Activated CD4-positive, CD25-positive, alpha-beta regulatory T cell treated with anti-CD3 and anti-CD28 coated beads, Interleukin-2, amount 50 U/mL, for 72 hours (primary cell): Measurements from ENCODE around the gene ITSN1.
"Not testable (repeated sequence)": the region's sequence is repeated elsewhere in the genome, so short reads cannot be mapped to it uniquely, and the experiment has no call there.

Experiments
- DNase-seq: peaks from one replicate; pipeline ENCODE4 v3.0.0; 2021

ITSN1 gene

DNA sequence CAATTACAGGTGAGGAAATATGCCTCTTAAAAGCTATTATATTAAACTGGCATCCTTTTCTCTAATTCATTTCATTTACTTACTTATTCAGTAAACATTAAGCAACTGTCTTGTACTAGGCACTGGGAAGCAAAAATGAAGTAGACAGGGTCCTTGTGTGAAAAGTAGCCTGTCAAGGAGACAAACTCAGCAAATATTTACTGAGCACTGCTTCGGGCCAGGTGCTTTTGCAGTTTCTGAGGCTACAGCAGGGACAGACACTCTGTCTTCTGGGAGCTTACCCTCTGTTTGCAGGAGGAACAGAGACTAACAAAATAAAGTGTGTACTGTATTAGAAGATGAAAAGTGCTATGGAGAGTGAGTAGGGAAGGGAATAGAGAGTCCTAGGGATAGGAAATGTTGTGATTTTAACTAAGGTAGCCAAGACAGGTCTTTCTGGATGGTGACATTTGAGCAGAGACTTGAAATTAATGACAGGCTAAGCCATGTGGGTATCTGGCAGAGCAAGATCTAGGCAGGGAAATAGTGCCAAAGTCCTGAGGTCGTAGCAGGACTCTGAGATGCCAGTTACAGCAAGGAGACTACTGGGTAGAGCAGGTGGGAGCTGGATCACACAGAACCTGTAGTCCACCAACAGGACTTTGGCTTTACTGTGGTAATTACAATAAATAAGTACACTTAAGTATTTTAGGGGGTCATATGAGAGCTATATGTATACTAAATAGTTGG, 133.0 kb downstream of the ITSN1 start:
- DNase-seq, result no peak

GRCh38 chr21:33780631-33781030, 138.3 kb downstream of the ITSN1 start:
- DNase-seq, result no peak

GRCh38 chr21:33781121-33781520, 138.8 kb downstream of the ITSN1 start:
- DNase-seq, result no peak

DNA sequence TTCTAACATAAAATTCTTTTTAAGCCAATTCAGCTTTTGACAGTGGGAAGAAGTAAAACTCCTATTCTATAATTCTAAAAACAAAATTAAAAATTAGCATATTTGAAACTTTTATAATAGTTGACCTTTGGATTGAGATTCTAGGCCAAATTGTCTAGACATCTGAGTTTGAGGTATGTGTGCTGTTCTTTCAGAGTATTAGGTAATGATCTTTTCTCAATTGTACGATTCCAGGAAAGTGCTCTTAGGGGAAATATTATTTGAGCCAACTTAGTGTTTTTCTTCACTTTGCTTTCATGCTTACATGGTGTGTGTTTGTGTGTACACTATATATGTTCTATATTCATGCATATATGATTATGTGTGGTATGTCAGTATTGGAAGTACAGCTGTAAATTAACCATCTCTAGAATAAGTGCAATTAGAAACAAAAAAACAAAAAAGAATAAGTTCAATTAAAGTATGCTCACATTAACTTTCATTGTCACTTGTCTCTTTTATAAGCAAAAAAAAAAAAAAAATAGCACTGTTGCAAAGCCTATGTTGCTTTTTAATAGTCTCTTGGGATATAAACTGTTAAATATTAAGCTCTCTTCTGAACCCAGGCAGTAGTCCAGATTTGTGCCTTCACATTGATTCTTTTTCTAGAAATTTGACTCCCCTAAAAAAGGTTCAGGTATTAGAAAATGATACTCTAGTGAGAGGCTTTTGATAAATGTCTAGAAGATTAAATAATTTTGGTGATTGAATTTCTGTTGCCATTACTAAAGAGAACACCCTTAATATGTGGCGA, 141.1 kb downstream of the ITSN1 start:
- DNase-seq, result no peak

GRCh38 chr21:33787431-33787830, 145.1 kb downstream of the ITSN1 start:
- DNase-seq, result no peak

- DNase-seq, result not testable (repeated sequence)
Observed at GRCh38 chr21:33788438-33788837, 146.1 kb downstream of the ITSN1 start.

DNA sequence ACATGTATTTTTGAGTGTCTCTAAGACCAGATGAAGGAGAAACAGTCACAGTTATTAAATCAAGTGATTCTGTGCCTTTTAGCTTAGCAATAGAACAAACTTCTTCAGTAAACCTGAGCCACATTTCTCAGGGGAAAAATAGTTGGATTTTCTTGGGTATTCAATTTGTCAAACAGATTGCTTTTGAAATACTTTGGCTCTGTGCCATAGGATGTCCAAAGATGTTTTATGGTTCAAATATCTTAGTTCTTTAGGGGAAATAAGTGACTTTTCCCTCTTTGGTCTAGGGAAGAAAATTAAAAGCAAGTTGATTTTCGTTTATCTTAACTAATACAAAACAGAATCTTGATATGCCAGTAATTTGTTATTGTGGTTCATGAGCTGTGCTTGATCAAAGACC, 147.4 kb downstream of the ITSN1 start:
- DNase-seq, result no peak

- no peak for DNase-seq
Observed at GRCh38 chr21:33791073-33791472, 148.8 kb downstream of the ITSN1 start.

DNA sequence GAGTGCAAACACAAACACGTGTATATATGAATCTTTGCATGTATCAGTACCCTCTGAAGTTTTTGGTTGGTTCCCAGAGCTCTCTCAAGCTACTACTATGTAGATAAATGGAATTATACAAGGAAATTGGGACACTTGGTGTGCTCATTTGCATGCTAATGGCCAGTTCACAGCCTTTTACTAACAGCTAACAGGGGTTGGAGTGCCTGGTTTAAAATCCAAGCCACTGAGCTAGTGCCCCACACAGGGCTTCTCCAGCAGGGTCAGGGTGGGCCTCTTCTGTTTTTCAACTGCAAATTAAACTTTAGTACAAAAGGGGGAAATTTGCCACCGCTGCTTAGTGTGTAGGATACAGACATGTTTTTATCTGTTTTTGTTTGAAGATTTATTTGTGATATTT, 152.3 kb downstream of the ITSN1 start:
- no peak for DNase-seq

GRCh38 chr21:33797565-33797964, 155.3 kb downstream of the ITSN1 start:
- DNase-seq, result no peak

- no peak for DNase-seq
Observed at GRCh38 chr21:33799378-33800090, 157.2 kb downstream of the ITSN1 start.

DNA sequence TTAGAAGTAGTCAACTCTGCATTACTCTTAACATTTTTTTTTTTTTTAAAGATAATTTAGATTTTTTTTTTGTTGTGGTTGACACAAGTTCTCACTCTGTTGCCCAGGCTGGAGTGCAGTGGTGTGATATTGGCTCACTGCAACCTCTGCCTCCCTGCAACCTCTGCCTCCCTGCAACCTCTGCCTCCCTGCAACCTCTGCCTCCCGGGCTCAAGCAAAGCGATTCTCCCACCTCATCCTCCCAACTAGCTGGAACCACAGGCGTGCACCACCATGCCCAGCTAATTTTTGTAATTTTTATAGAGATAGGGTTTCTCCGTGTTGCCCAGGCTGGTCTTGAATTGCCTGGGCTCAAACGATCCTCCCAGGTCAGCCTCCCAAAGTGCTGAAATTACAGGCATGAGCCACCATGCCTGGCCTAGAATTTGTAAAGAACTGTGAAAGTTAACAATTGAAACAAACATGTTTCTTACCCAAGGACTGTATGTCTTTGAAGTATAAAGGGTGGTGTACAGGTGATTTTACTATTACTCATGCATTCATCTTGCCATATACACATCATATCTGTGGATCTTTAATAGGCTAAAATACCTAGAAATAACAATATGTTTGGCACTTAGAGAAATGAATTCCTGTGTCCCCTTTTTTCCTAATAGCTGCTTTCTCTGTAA, 158.6 kb downstream of the ITSN1 start:
- DNase-seq, result no peak

- DNase-seq, result no peak
Observed at GRCh38 chr21:33801424-33802405, 159.4 kb downstream of the ITSN1 start.

DNA sequence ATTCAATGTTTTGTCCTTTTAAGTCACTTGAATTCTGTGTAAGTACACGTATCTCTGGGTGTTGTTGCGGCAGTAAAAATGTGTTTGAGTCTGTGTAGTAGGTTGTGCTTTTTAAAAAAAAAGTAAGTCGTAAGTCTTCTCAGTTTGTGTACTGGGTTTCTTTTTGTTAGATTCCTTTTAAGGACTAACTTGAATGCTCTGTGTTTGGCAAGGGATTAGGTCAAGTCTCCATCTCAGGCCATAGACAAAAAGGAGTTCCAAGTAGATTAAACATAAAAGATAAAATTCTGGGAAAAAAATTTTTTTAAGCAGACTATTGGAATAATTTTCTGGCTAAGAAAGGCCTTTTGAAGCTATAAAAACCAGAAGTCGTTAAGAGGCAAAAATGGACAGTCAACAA, 160.2 kb downstream of the ITSN1 start:
- DNase-seq, result no peak

GRCh38 chr21:33808715-33809367, 166.5 kb downstream of the ITSN1 start:
- no peak for DNase-seq

- no peak for DNase-seq
Observed at GRCh38 chr21:33810766-33811165, 168.5 kb downstream of the ITSN1 start.

- no peak for DNase-seq
Observed at GRCh38 chr21:33811167-33812010, 169.1 kb downstream of the ITSN1 start.

DNA sequence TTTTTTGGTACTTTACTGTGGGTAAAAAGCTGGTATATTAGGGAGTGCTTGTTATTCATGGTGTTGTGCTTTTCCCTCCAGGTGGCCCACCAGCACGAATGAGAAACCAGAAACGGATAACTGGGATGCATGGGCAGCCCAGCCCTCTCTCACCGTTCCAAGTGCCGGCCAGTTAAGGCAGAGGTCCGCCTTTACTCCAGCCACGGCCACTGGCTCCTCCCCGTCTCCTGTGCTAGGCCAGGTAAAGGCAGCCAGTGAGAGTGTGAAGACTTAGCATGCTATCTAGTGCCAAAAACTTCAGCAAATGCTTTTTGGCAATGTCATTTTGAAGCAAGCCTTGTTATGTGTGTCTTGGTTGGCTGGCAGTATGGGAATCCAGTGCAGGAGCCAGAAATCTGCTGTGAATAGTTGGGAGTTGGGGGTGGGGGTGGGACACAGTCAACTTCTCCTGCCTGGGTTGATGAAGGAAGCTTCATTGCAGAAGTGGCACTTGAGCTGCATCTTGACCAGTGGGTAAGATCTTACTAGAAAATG, 171.6 kb downstream of the ITSN1 start:
- no peak for DNase-seq

GRCh38 chr21:33815143-33815707, 172.9 kb downstream of the ITSN1 start:
- no peak for DNase-seq

DNA sequence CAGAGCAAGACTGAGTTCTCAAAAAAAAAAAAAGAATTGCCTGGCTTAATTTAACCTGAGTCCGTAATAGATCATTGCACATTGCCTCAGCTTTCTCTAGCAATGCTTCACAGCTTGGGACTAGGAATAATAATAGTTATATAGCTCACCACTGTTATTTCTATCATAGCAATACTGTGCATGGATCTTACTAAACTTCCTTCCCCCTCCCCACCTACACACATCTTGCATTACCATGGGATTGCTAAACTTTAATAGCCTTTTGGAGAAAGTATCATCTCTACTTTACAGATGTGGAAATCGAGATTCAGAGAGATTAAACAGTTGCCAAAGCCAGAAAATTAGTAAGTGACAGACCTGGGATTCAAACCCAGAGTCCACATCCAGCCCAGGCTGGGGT, 173.9 kb downstream of the ITSN1 start:
- no peak for DNase-seq
